ENCODE measurements around the gene IFT52. TPM values are rescaled to one million over a fixed set of nuclear protein-coding genes. Genes with fewer than 3 reads are reported as not detected.

Gene IFT52
- total and polyA plus RNA-seq, 2 of the 8 experiments (the other 6 are each of a cell fraction or from before 2014, with no cell fraction given): 35.6 to 40.4 TPM

GRCh38 chr20:43542674-43543073 lies 48.1 kb upstream of the IFT52 start:
- Histone ChIP-seq H2BK15ac (ENCODE audit: low read length) (no peak overlapping the region), H2AK5ac (ENCODE audit: low read depth, low read length) (no peak overlapping the region), H3K79me2 (ENCODE audit: control insufficient read depth in 1 of 2, insufficient read depth in 2 of 2, low read length in 2 of 2) (no peaks in the 10 kb centered on the region), H3K18ac (ENCODE audit: extremely low read depth, low read length) (no peak overlapping the region), H3K56ac (replicated peaks; ENCODE audit: insufficient read length, low read depth, low read length) (no peak overlapping the region), H2AFZ (ENCODE audit: low read length) (no peak overlapping the region), H3K4me2 (ENCODE audit: insufficient read depth in 1 of 2, low read depth in 2 of 2, low read length in 2 of 2) (no peak overlapping the region), H3K9me3 (ENCODE audit: insufficient read depth in 2 of 2, low read depth in 1 of 2, low read length in 1 of 2) (peaks cover 0 to 6% of the 10 kb centered on the region in 2 experiments; a peak in 2 of 4 replicates), H3K4me3 (ENCODE audit: extremely low read depth in 1 of 4, insufficient read depth in 2 of 4, low read depth in 3 of 4, low read length in 4 of 4) (no peak overlapping the region), H3K23ac (ENCODE audit: insufficient read length) (no peak overlapping the region), H2BK5ac (ENCODE audit: low read depth, low read length) (no peak overlapping the region), H4K5ac (ENCODE audit: insufficient read length, low read depth, low read length) (no peak overlapping the region), H4K20me1 (replicated peaks in 1 of 2; ENCODE audit: control insufficient read depth in 1 of 2, insufficient read depth in 2 of 2, low read length in 2 of 2) (peaks cover 0 to 2% of the 10 kb centered on the region in 2 experiments), H3K79me1 (ENCODE audit: low read depth, low read length) (no peaks in the 10 kb centered on the region), H2BK12ac (ENCODE audit: low read depth, low read length) (no peak overlapping the region), H4K91ac (replicated peaks; ENCODE audit: insufficient read length, low read length) (no peak overlapping the region), H2BK120ac (replicated peaks; ENCODE audit: low read depth, low read length) (no peak overlapping the region), H3K9ac (replicated peaks in 1 of 4; ENCODE audit: extremely low read depth in 1 of 4, low read depth in 3 of 4, low read length in 3 of 4) (no peak overlapping the region), H3K27me3 (replicated peaks in 1 of 4; ENCODE audit: control insufficient read depth in 3 of 4, extremely low read depth in 1 of 4, insufficient read depth in 3 of 4, low read length in 3 of 4) (no peaks in the 10 kb centered on the region), H4K8ac (ENCODE audit: extremely low read depth, insufficient read depth, low read length) (no peak overlapping the region), H3K23me2 (ENCODE audit: low read depth, low read length) (no peaks in the 10 kb centered on the region; the same call in 1 of the 2 replicates), H3K36me3 (ENCODE audit: control insufficient read depth in 2 of 4, insufficient read depth in 4 of 4, low read length in 3 of 4) (peaks cover 0 to 9% (median 4%) of the 10 kb centered on the region in 4 experiments; a peak in 6 of 8 replicates), H3K14ac (ENCODE audit: insufficient read length) (no peak overlapping the region), H2BK20ac (ENCODE audit: low read length) (no peak overlapping the region), H3K27ac (ENCODE audit: low read depth, low read length) (no peak overlapping the region), H3K4ac (replicated peaks; ENCODE audit: insufficient read length, low read depth, low read length) (no peak overlapping the region), H3K4me1 (replicated peaks in 1 of 4; ENCODE audit: control insufficient read depth in 3 of 4, insufficient read depth in 4 of 4, low read length in 3 of 4) (no peaks in the 10 kb centered on the region)
- no peak for DNase-seq (ENCODE audit: low read depth in 1 of 2, low spot score in 2 of 2)
- TF ChIP-seq TEAD4 (IDR thresholded peaks at IDR 0.05; ENCODE audit: low read depth, low read length) (no peak), NANOG (IDR thresholded peaks at IDR 0.05; ENCODE audit: insufficient read depth, low read depth, low read length, poor library complexity, severe bottlenecking) (no peak), ATF2 (IDR thresholded peaks at IDR 0.05; ENCODE audit: low read length) (no peak), YY1 (IDR thresholded peaks at IDR 0.05; ENCODE audit: low read depth, low read length) (no peak), KDM5A (IDR thresholded peaks at IDR 0.05; ENCODE audit: low read length) (no peak), ATF3 (IDR thresholded peaks at IDR 0.05; ENCODE audit: insufficient read depth, low read depth, low read length) (no peak)
- CTCF ChIA-PET (ENCODE audit: partially characterized antibody): interaction anchor here (0.6 kb wide), 1 partner anchor 1841 kb away, joined by 3 read pairs; no protein-coding TSS in a partner anchor
- 66% methylated on average over 4 of the region's 4 CpGs; no CpG with 5 or more reads in 1 of the 2 experiments for WGBS, 2 experiments (ENCODE audit: extremely low coverage in 1 of 2, insufficient coverage in 1 of 2, insufficient read length in 1 of 2, insufficient replicate concordance in 2 of 2, low coverage in 1 of 2, low lambda C conversion rate in 2 of 2, missing lambda C conversion rate in 1 of 2)
- no peak for FAIRE-seq
- POLR2A ChIA-PET (ENCODE audit: partially characterized antibody): interaction anchor here (0.6 kb wide), 1 partner anchor 177 kb away, joined by 3 read pairs; no protein-coding TSS in a partner anchor

Data from H1 (cell line).